Measurements from ENCODE around the gene PARP9. TPM values are rescaled to one million over a fixed set of nuclear protein-coding genes. Genes with fewer than 3 reads are reported as not detected.

The PARP9 gene
- total and polyA plus RNA-seq, 2 of the 8 experiments (the other 6 are each of a cell fraction or from before 2014, with no cell fraction given), result 3.7 to 4.5 TPM

DNA sequence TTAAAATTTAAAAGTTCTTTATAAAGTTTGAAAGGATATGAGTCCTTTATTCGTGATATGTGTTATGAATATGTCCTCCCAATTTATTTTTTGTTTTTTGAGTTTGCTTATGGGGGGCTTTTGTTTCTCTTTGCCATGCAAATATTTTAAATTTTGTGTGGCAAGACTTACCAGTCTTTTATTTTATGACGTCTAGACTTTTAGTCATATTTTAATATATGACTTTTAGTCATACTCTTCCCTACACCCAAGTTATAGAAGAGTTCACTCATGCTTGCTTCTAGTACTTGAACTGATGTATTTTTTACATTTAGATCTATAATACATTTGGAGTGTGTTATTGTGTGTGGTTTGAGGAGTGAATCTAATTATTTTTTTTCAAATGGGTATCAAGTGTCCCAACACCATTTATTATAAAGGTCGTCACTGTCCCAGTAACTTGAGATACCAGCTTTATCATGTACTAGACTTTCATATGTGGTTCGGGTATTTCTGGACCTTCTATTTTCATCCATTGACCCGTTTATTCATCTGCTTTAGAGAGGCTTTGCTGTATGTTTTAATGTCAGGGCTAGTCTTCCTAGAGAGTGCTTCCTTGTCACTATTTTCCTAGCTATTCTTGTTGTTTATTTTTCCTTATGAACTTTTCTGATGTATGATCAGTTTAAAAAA is 14.1 kb upstream of the PARP9 start (continued):
- TF ChIP-seq SRF (IDR thresholded peaks at IDR 0.05; ENCODE audit: low read depth, low read length) (no peak), SAP30 (IDR thresholded peaks at IDR 0.05; ENCODE audit: insufficient read depth, insufficient replicate concordance, low read length) (no peak), SP4 (IDR thresholded peaks at IDR 0.05; ENCODE audit: low read length) (no peak), TBP (IDR thresholded peaks at IDR 0.05; ENCODE audit: low read depth, low read length) (no peak), NANOG (IDR thresholded peaks at IDR 0.05; ENCODE audit: insufficient read depth, low read depth, low read length, poor library complexity, severe bottlenecking) (no peak), KDM1A (IDR thresholded peaks at IDR 0.05; ENCODE audit: borderline replicate concordance, low read length) (no peak), TAF1 (IDR thresholded peaks at IDR 0.05; ENCODE audit: low read depth, low read length) (no peak)
- TF ChIP-seq, protein P1, sequence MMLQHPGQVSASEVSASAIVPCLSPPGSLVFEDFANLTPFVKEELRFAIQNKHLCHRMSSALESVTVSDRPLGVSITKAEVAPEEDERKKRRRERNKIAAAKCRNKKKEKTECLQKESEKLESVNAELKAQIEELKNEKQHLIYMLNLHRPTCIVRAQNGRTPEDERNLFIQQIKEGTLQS (IDR thresholded peaks at IDR 0.05; ENCODE audit: insufficient read depth, low read depth, low read length), result no peak
- TF ChIP-seq, protein P2, sequence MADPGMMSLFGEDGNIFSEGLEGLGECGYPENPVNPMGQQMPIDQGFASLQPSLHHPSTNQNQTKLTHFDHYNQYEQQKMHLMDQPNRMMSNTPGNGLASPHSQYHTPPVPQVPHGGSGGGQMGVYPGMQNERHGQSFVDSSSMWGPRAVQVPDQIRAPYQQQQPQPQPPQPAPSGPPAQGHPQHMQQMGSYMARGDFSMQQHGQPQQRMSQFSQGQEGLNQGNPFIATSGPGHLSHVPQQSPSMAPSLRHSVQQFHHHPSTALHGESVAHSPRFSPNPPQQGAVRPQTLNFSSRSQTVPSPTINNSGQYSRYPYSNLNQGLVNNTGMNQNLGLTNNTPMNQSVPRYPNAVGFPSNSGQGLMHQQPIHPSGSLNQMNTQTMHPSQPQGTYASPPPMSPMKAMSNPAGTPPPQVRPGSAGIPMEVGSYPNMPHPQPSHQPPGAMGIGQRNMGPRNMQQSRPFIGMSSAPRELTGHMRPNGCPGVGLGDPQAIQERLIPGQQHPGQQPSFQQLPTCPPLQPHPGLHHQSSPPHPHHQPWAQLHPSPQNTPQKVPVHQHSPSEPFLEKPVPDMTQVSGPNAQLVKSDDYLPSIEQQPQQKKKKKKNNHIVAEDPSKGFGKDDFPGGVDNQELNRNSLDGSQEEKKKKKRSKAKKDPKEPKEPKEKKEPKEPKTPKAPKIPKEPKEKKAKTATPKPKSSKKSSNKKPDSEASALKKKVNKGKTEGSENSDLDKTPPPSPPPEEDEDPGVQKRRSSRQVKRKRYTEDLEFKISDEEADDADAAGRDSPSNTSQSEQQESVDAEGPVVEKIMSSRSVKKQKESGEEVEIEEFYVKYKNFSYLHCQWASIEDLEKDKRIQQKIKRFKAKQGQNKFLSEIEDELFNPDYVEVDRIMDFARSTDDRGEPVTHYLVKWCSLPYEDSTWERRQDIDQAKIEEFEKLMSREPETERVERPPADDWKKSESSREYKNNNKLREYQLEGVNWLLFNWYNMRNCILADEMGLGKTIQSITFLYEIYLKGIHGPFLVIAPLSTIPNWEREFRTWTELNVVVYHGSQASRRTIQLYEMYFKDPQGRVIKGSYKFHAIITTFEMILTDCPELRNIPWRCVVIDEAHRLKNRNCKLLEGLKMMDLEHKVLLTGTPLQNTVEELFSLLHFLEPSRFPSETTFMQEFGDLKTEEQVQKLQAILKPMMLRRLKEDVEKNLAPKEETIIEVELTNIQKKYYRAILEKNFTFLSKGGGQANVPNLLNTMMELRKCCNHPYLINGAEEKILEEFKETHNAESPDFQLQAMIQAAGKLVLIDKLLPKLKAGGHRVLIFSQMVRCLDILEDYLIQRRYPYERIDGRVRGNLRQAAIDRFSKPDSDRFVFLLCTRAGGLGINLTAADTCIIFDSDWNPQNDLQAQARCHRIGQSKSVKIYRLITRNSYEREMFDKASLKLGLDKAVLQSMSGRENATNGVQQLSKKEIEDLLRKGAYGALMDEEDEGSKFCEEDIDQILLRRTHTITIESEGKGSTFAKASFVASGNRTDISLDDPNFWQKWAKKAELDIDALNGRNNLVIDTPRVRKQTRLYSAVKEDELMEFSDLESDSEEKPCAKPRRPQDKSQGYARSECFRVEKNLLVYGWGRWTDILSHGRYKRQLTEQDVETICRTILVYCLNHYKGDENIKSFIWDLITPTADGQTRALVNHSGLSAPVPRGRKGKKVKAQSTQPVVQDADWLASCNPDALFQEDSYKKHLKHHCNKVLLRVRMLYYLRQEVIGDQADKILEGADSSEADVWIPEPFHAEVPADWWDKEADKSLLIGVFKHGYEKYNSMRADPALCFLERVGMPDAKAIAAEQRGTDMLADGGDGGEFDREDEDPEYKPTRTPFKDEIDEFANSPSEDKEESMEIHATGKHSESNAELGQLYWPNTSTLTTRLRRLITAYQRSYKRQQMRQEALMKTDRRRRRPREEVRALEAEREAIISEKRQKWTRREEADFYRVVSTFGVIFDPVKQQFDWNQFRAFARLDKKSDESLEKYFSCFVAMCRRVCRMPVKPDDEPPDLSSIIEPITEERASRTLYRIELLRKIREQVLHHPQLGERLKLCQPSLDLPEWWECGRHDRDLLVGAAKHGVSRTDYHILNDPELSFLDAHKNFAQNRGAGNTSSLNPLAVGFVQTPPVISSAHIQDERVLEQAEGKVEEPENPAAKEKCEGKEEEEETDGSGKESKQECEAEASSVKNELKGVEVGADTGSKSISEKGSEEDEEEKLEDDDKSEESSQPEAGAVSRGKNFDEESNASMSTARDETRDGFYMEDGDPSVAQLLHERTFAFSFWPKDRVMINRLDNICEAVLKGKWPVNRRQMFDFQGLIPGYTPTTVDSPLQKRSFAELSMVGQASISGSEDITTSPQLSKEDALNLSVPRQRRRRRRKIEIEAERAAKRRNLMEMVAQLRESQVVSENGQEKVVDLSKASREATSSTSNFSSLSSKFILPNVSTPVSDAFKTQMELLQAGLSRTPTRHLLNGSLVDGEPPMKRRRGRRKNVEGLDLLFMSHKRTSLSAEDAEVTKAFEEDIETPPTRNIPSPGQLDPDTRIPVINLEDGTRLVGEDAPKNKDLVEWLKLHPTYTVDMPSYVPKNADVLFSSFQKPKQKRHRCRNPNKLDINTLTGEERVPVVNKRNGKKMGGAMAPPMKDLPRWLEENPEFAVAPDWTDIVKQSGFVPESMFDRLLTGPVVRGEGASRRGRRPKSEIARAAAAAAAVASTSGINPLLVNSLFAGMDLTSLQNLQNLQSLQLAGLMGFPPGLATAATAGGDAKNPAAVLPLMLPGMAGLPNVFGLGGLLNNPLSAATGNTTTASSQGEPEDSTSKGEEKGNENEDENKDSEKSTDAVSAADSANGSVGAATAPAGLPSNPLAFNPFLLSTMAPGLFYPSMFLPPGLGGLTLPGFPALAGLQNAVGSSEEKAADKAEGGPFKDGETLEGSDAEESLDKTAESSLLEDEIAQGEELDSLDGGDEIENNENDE (IDR thresholded peaks at IDR 0.05; ENCODE audit: insufficient replicate concordance, low read length), result no peak
